Liver (tissue), 3 donors: Measurements from ENCODE around the gene CD33.

Experiments used
- FOXA1 ChIP-seq: IDR thresholded peaks from 2 replicates; pipeline ENCODE4 v1.6.1; 2016; ENCODE audit warnings: antibody characterized with exemption
- GABPA ChIP-seq, 2 donors: IDR thresholded peaks in 1 of 2; conservative IDR thresholded peaks in 1 of 2; 2 replicates each; pipeline ENCODE4 v1.6.1; 2016; ENCODE audit warnings: antibody characterized with exemption in 2 of 2, mild to moderate bottlenecking in 1 of 2, moderate library complexity in 1 of 2
- JUND ChIP-seq, 2 donors: IDR thresholded peaks; 2 replicates each; pipeline ENCODE4 v1.6.1; 2016; ENCODE audit warnings: antibody characterized with exemption in 2 of 2
- RAD21 ChIP-seq, 2 donors: IDR thresholded peaks; 2 replicates each; pipeline ENCODE4 v1.6.1; 2016; ENCODE audit warnings: antibody characterized with exemption in 2 of 2, mild to moderate bottlenecking in 2 of 2
- RXRA ChIP-seq, 2 donors: IDR thresholded peaks; 2 replicates each; pipeline ENCODE4 v1.6.1; 2017 to 2018; ENCODE audit warnings: antibody characterized with exemption in 2 of 2, mild to moderate bottlenecking in 1 of 2
- SP1 ChIP-seq: IDR thresholded peaks from 2 replicates; pipeline ENCODE4 v1.6.1; 2018; ENCODE audit warnings: antibody characterized with exemption, mild to moderate bottlenecking
- TAF1 ChIP-seq: conservative IDR thresholded peaks from 2 replicates; pipeline ENCODE4 v1.6.1; 2016; ENCODE audit warnings: antibody characterized with exemption, mild to moderate bottlenecking
- YY1 ChIP-seq: IDR thresholded peaks from 2 replicates; pipeline ENCODE4 v1.6.1; 2016; ENCODE audit warnings: antibody characterized with exemption, mild to moderate bottlenecking
- TF ChIP-seq, protein P1 (sequence below): fragments of 150-350 bp; IDR thresholded peaks from 2 replicates; pipeline ENCODE4 v1.5.1; 2017; ENCODE audit warnings: improper control_type of control experiment, low read depth, low read length; ENCODE audit not compliant: missing input control
- TF ChIP-seq, protein P2 (sequence below): IDR thresholded peaks from 2 replicates; pipeline ENCODE4 v1.6.1; 2016; ENCODE audit warnings: antibody characterized with exemption
- TF ChIP-seq, protein P3 (sequence below): IDR thresholded peaks from 2 replicates; pipeline ENCODE4 v1.6.1; 2016; ENCODE audit warnings: antibody characterized with exemption
- TF ChIP-seq, protein P4 (sequence below): IDR thresholded peaks from 2 replicates; pipeline ENCODE4 v1.6.1; 2016; ENCODE audit warnings: antibody characterized with exemption
- TF ChIP-seq, protein P5 (sequence below): IDR thresholded peaks from 2 replicates; pipeline ENCODE4 v1.6.1; 2016; ENCODE audit warnings: antibody characterized with exemption, mild to moderate bottlenecking
- donor health status: healthy.
- donor health status: healthy.

DNA sequence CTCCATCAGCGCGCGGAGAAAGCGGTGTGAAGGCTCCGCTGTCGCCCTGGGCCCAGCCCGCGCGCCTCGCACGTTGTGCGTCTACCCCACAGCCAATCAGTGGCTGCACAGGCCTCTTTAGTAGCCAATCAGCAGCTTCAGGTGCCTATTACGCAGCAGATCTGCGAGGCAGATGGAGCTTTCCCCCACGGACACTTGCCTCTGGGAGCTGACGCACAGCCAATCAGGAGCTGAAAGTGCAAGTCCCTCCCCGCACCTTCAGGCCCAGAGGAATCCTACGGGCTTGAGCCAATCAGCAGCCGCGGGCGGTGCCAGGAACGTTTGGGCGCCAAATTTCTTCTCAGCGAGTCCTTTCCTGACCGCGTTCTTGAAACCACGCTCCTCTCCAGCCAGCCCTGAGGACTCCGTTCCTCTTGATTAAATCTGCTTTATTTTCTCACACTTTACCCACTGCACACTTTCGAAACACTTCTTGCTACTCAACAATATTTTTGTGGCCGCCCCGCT is 42.9 kb upstream of the CD33 start:
- TF ChIP-seq YY1 (no peak), GABPA (IDR thresholded peaks at IDR 0.05 in 1 of 2, conservative IDR thresholded peaks at IDR 0.05 in 1 of 2) (no peak), TAF1 (no peak), RXRA (IDR thresholded peaks at IDR 0.05) (no peak), JUND (IDR thresholded peaks at IDR 0.05) (no peak), SP1 (no peak), RAD21 (IDR thresholded peaks at IDR 0.05) (no peak), FOXA1 (no peak)
- TF ChIP-seq, protein P1, sequence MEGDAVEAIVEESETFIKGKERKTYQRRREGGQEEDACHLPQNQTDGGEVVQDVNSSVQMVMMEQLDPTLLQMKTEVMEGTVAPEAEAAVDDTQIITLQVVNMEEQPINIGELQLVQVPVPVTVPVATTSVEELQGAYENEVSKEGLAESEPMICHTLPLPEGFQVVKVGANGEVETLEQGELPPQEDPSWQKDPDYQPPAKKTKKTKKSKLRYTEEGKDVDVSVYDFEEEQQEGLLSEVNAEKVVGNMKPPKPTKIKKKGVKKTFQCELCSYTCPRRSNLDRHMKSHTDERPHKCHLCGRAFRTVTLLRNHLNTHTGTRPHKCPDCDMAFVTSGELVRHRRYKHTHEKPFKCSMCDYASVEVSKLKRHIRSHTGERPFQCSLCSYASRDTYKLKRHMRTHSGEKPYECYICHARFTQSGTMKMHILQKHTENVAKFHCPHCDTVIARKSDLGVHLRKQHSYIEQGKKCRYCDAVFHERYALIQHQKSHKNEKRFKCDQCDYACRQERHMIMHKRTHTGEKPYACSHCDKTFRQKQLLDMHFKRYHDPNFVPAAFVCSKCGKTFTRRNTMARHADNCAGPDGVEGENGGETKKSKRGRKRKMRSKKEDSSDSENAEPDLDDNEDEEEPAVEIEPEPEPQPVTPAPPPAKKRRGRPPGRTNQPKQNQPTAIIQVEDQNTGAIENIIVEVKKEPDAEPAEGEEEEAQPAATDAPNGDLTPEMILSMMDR, result no peak
- TF ChIP-seq, protein P2, sequence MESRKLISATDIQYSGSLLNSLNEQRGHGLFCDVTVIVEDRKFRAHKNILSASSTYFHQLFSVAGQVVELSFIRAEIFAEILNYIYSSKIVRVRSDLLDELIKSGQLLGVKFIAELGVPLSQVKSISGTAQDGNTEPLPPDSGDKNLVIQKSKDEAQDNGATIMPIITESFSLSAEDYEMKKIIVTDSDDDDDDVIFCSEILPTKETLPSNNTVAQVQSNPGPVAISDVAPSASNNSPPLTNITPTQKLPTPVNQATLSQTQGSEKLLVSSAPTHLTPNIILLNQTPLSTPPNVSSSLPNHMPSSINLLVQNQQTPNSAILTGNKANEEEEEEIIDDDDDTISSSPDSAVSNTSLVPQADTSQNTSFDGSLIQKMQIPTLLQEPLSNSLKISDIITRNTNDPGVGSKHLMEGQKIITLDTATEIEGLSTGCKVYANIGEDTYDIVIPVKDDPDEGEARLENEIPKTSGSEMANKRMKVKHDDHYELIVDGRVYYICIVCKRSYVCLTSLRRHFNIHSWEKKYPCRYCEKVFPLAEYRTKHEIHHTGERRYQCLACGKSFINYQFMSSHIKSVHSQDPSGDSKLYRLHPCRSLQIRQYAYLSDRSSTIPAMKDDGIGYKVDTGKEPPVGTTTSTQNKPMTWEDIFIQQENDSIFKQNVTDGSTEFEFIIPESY, result no peak
- TF ChIP-seq, protein P3, sequence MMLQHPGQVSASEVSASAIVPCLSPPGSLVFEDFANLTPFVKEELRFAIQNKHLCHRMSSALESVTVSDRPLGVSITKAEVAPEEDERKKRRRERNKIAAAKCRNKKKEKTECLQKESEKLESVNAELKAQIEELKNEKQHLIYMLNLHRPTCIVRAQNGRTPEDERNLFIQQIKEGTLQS, result no peak
- TF ChIP-seq, protein P4, sequence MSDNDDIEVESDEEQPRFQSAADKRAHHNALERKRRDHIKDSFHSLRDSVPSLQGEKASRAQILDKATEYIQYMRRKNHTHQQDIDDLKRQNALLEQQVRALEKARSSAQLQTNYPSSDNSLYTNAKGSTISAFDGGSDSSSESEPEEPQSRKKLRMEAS, result no peak
- TF ChIP-seq, protein P5, sequence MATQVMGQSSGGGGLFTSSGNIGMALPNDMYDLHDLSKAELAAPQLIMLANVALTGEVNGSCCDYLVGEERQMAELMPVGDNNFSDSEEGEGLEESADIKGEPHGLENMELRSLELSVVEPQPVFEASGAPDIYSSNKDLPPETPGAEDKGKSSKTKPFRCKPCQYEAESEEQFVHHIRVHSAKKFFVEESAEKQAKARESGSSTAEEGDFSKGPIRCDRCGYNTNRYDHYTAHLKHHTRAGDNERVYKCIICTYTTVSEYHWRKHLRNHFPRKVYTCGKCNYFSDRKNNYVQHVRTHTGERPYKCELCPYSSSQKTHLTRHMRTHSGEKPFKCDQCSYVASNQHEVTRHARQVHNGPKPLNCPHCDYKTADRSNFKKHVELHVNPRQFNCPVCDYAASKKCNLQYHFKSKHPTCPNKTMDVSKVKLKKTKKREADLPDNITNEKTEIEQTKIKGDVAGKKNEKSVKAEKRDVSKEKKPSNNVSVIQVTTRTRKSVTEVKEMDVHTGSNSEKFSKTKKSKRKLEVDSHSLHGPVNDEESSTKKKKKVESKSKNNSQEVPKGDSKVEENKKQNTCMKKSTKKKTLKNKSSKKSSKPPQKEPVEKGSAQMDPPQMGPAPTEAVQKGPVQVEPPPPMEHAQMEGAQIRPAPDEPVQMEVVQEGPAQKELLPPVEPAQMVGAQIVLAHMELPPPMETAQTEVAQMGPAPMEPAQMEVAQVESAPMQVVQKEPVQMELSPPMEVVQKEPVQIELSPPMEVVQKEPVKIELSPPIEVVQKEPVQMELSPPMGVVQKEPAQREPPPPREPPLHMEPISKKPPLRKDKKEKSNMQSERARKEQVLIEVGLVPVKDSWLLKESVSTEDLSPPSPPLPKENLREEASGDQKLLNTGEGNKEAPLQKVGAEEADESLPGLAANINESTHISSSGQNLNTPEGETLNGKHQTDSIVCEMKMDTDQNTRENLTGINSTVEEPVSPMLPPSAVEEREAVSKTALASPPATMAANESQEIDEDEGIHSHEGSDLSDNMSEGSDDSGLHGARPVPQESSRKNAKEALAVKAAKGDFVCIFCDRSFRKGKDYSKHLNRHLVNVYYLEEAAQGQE, result no peak
